HCEC 1CT (cell line): ENCODE results near the gene FAM120A.
"Not testable (repeated sequence)": the region's sequence is repeated elsewhere in the genome, so short reads cannot be mapped to it uniquely, and the experiment has no call there.

Experiments
- DNase-seq: peaks from one replicate; pipeline ENCODE4 v3.0.0-alpha.2; 2017

The FAM120A gene

DNA sequence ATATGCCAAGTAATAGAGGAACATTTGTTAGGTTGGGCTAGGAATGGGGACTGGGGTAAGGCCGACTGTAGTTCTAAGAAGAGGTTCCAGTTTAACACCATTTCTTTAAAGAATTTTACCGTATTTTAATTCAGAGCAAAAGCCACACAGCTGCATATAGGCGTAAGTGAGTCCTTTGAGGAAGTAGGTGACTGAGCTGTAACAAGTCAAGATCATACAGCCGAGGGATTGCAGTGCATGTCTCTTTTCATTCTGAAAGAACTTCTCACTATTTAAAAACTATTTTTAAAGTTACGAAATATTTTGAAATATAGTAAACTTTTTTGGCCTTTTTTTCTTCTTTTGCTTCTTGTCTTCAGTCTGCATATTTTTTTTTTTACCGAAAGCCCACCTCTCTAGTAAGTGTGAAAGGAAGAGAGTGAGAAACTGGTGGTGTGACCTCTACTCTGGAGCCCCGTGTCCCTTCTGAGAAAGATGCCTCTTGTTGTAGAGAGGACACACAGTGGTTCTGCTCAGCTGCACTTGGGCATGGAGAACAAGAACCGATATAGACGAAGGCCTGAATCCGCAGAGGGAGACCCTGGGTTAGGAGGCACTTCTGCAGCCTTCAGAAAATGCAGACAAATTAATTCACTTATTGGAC, 60.8 kb downstream of the FAM120A start:
- not testable (repeated sequence) for DNase-seq

DNA sequence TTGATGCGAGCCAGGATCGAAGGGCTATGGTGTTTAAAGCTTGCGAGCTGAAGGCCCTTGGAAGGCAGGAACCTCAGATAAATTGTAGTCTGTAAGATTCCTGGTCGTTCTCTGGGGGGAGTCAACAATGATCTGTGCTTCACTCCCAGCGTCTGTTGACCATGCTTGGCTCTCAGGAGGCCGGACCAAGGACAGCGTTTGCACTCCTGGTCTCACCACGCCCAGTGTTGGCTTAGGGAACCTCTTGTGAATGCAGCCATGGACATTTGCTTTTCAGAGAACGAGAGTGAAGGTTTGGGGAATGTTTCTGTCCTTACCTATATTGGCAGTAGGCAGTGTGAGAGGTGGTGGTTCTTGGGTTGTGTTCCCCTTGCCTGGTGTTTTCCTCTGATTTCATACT, 62.1 kb downstream of the FAM120A start:
- DNase-seq = no peak

DNA sequence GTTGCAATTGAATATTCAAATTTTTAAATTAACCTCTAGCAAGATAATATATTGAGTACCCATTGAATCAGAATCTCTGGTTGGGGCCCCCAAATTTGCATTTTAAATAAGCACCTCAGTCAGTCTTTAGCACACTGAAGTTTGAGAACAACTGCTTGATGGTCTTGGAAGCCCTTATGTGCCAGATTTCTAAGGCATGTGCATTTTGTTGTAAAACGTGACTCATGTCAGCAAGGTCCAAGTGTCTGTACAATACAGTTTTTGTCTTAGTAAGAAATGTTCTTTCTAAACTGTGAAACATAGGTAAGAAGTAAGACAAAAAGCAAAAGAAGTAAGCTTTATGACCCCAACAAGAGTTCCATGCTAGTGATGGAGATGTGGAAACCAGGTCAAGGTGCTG, 65.8 kb downstream of the FAM120A start:
- DNase-seq = no peak

DNA sequence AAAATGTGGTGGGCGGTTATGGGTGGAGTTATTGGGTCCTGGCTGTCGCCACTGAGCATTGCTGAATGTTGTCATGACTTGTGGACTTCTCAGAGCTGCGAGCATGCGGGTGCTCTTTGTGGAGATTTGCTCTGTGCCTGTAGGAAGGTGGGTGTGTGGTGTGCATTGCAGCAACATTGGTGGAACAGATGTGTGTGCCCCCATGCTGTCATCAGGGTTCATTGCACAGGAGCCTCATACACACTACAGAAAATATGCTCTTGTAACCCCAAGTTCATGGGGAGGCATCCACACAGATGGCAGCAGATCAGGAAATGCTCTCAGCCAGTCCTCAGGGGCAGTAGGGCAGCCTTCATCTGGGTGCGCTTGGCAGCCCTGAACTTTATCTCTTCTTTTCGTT, 69.0 kb downstream of the FAM120A start:
- peak; percentile 13 for DNase-seq

DNA sequence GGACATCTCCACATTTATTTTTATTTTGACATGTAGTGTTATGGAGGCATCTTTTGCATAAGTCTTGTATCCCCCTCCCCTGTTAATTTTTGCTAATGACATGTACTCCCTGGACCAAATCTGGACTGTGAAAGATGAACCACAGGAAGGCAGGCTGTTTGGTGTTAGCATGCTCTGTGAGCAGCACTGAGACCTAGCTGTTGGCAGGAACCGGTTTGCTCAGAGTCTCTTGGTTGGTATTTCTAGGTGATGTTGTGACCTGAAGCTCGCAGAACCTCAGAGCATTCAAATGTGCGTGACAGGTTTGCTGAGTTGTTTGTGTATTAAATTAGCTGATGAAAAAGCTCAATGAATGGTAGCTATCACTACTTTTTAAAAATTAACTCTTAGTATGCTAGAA, 71.3 kb downstream of the FAM120A start:
- DNase-seq = no peak

DNA sequence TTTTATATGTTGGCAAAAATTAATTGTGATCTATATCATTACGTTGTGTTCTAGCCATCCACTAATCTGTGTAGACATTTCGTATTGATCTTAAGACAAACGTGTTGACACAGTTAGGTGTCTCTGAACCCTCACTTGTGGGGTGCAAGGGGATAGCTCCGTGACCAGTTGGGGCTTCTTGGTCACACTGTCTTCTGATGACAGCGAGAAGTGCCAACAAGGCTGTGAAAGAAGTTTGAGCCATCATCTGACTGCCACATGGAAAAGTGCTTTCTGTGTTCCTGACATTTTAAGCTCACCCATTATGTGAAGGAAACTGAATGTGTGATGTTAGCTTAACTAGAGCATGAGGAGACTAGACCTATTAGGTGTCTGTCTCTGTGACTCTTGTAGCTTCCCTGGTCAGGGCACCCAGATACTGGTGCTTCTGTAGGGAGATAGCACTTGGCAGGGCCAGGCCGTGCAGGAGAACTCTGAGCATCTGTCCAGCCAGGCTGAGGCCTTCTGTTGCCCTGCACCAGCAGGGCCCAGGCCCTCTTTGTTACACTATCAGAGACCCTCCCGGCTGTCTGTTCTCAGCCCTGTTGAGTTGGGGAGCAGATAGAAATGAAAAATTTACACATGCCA, 72.1 kb downstream of the FAM120A start:
- DNase-seq = no peak

DNA sequence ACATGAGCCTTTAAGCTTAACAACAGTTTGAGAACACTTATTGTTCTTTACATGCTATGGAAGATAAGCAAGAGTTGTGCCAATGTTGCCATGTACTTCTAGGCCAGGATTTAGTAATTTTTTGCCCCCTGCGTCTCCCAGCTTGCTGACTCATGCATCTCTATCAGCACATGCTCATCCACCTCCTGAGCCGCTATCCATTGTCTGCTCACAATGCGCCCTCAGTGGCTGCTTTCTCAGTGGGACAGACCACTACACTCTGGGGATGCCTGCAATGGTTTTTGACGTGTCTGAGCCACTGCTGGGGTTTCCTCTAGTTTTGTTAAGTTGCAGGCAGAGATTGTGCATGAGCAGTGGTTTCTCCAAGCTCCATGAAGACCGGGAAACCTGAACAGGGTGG, 74.0 kb downstream of the FAM120A start:
- DNase-seq = no peak

DNA sequence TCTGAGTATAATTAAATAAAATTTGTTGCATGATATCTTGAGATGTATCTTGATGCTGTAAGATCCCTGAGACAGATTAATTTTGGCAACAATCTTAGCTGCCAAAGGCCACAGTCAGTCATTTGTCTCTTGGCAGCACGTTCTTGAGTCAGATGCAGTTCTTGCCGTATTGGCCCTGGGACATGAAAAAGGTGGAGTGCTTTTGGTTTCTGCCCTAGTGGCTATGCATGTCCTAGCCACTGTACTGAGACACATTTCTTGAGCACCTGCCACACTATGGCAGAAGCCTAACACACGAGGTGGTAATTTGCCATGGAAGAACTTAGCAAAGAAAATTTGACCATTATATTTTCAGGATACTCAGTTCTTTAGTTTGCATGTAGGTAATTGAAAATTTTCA, 79.9 kb downstream of the FAM120A start:
- DNase-seq = no peak

DNA sequence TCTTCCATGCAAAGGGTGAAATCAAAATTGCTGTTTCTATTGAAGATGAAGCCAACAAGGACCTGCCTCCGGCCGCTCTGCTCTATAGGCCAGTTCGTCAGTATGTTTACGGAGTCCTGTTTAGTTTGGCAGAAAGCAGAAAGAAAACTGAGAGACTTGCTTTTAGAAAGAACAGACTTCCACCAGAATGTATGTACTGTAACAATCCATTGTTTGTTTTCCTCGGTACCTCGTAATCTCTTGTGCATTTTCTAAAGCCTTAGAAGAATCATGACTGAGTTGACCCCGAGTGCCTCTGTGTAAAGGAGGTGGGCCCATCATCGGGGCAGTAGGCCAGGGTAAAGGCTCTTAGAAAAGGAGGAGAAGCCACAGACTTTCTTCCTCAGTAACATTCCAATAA, 80.7 kb downstream of the FAM120A start:
- no peak for DNase-seq

DNA sequence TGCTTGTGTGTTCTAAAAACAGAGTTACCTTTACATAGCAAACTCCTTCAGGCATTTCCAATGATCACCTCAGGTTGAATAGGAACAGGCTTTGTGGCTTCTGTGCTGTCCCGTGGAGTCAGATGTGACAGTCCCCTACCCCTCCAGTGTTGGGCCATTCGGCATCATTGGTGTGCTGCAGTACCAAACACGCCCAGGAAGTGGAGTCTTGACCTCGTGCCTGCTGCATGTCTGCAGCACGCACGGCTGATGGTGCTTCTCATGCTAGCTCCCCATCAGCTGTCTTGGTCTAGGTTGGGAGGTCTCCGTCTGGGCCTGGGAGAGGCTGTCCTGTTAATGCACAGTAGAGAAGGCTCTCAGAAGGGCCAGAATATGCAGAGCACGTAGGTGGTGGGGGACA, 82.4 kb downstream of the FAM120A start:
- DNase-seq = no peak

DNA sequence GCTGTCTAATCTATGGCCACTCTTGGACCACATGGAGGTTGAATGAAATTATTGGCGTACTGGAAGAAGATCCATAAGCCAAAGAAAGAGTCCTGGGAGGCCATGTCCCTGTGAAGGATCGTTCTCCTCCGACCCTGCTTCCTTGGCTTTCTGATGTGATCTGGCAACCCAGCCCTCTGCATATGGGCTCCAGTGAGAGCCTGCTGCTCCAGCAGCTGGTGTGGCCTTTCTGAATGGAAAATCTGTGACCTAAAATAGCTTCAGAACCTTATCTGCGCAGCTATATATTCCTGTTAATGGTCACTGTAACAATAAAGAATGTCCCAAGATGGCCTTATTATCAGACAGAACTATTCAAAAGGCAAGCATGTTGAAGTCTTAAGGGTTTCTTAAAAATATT, 84.7 kb downstream of the FAM120A start:
- no peak for DNase-seq

DNA sequence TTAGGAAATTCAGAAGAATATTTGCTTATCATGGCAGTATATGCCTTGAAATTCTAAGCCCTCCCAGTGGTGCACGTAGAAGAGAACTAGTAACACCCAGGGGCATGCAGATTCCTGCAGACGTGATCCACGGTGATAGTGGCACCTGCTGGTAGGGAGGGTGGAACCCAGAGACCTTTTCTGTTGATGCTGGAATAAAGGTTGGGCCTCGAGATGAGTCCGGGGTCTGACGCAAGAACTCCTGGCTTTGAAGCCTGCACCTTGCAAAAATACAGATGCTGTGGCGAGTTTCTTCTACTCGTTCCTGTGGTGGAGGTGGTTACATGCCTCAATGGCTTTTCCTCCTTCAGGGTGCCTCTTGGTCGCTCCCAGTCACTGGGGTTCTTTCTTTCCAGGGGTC, 85.4 kb downstream of the FAM120A start:
- no peak for DNase-seq

DNA sequence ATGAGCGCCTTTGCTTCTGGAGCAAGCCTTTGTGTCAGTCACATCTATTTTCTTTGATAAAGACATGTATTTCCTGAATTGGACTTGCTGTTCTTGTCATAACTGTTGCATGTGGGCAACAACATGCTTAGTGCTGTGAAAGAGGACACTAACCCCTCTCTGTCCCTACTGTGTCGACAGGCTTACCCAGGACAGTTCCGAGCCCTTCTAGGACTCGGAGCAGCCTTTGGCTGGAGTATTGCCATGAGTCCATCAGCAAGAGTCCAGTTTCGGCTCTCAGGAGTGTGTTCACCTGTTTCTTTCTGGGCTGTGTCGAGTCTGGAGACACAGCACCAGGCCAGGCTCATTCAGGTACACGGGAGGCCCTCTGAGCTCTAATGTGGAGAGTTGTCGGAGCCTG, 88.8 kb downstream of the FAM120A start:
- no peak for DNase-seq

DNA sequence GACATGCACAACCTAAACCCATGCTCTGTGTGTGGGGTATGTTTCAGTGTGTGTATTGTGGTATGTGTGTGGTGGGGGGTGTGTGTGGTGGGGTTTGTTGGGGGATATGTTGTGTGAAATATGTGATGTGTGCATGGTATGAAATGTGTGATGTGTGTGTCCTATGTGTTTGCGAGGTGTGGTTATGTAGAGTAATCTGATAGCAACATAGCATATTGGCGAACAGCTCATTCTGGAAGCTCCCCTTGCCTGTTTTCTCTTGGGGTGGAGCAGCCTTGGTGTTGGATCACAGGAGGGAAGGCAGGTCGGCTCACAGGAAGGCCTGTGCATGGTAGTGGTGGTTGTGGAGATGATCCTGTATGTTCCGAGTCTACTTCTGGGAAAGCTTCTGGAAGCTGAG, 89.5 kb downstream of the FAM120A start:
- DNase-seq = no peak

DNA sequence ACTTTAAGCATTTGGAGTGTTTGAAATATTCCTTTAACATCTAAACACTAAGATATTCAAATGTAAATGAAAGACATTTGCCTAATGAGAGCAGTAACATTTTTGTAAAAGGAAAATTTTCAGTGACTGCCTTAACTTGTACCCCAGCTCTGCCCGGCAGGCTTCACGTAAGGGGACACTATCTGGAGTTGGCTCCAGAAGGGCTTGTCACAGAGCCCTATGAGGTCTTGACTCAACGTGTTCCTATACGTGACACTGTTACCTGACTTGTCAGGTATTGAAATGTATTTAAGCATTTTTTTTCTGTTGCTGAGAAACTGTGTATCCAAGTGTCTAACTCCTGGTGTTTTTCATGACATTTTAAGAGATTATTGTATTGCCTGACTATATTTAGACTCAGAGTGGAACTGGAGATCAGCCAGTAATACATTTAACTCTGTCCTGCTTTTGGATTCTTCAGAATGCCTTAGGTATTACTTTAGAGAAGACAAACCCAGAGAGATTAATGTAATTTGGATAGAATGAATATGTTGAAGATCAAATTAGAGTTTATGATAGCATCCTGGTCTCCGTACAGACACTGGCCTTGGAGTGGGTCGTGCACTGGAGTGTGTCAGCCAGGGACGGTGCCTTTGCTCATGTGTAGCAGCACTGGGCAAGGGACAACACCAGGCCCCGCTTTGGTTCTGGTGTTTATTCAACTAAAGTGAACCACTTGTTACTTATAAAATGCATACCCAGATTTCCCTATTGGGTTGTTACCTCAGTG, 90.3 kb downstream of the FAM120A start:
- no peak for DNase-seq

DNA sequence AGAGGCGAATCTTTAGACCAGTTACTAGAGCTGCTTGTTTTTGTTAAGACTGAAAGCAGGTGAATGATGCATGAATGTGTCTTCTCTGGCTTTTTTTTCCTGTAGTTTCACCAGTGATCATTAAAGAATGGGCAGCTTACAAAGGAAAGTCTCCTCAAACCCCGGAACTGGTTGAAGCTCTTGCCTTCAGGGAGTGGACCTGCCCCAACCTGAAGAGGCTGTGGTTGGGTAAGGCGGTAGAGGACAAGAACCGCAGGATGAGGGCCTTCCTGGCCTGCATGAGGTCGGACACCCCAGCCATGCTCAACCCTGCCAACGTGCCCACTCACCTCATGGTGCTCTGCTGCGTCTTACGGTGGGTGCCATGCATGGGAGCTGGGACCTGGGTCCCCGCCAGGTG, 91.6 kb downstream of the FAM120A start:
- DNase-seq = no peak

DNA sequence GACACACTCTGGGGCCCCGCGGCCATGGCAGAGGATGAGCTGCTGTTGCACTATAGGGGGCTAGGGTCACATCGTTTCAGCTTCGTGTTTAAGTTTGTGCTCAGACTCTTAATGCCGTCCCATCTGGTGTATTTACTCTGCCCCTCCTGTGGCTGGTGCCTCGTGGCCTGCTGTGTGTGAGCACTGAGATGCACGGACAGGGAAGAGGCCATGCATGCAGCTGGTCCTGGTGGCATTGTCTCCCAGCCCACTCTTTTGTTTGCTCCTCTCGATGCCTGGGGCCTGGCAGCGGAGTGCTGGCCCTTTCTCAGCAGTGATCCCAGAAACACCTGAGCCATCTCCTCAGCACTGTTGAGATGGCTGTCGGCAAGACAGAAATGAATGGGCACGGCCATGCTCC, 94.9 kb downstream of the FAM120A start:
- no peak for DNase-seq

DNA sequence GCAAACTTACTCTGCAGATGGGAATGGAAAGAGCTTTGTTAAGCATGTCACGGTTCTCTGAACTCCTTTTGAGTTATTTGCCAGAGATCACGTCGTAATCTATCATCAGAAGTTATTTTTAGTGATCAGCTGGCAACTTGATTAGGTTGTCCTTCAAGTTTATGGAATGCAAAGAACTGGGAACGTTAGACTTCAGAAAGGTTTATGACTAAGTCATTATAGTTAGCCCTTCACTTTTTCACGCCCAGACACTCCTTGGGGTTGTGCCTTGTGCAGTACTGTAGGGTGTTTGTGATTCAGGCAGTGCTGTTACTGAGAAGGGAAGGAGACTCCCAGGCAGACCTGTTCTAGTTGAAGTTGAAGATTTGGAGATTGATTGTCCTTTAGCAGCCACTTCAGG, 98.1 kb downstream of the FAM120A start:
- no peak for DNase-seq

DNA sequence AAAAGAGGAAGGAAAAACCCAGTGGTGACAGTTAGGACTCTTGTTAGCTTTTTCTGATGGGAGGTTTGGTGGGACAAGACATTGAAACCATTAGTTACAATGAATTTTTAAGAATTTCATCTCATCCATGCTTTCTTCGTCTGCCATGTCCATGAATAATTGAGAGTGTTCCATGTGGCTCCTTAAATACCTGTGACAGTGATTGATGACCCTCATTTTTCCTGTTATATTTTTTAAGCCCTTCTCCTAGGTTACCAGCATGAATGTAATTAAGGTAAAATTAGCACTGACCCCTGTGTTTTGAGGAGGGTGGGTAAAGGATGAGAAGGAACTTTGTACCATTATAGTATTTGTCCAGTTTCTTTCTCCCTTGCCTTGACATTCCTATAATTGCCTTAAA, 101.4 kb downstream of the FAM120A start:
- DNase-seq = no peak

DNA sequence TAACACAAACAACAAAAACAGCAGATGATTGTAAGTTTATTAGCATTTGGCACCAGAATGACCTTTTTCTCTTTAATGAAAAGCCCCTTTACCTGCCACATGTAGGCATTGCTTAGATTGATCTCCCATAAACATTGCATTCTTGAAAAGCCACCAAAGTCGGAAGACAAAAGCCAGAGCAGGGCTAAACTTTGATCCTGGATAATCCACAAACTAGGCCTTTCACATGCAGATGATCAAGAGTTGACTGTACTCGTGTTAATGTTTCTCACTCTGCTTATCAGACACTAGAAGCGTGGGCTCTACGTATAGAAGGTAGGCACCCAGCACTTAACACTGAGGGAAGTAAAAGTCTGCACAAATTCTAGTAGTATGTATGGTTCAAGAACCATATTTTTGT, 103.9 kb downstream of the FAM120A start:
- DNase-seq = no peak

DNA sequence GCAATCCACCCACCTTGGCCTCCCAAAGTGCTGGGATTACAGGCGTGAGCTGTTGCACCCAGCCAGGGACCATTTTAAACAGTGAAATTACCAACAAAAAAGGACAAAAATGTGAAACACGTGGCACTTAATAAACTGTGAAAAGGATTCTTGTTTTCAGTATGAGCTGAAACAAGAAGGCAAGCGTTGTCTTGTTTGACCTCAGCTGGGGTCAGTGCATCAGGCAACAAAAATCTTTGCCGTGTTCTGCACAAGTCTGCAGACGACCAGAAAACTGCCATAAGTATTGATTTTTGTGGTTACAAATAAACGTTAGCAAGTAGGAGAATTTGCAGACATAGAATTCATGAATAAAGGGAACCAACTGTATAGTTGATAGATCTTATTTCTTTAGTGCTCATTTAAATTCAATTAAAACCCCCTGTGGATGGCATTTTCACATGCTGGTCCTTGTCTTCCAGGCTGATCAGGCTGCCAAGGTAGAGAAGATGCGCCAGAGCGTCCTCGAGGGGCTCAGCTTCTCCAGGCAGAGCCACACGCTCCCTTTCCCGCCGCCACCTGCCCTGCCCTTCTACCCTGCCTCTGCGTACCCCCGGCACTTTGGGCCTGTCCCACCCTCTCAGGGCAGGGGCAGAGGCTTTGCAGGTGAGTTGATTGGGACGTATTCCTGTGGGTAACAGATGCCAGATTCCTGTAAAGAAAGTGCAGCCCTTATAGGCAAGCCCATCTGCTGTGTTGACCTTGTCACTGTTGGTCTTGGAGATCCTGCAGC, 106.1 kb downstream of the FAM120A start:
- DNase-seq = no peak

DNA sequence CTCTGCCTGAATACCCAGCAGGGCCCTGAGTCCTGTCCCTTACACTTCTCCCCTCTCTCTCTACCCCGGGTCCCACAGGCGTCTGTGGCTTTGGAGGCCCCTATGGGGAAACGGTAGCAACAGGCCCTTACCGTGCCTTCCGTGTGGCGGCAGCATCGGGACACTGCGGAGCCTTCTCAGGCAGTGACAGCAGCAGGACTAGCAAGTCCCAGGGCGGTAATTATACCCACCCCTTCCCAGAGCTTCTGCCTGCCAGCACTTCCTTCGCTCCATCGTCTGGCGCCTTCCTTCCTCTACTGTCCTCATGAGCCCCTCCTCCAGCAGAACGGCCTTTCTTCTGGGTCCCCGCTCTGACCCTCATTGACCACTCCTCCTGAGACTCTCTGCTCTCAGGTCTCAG, 107.0 kb downstream of the FAM120A start:
- DNase-seq = no peak

DNA sequence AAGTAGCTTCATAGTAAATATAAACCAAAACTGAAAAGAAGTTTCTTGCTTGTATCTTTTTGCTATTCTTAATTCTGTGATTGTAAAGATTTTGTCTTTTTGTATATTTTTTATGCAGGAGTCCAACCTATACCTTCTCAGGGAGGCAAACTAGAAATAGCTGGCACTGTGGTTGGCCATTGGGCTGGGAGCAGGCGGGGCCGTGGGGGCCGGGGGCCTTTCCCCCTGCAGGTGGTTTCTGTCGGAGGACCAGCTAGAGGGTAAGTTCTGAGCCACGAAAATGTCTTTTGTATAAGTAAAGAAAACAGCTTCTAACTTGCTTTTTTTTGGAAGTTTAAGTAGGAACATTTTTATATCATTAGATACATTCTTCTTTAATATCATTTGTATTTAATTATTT, 109.5 kb downstream of the FAM120A start:
- DNase-seq = no peak

DNA sequence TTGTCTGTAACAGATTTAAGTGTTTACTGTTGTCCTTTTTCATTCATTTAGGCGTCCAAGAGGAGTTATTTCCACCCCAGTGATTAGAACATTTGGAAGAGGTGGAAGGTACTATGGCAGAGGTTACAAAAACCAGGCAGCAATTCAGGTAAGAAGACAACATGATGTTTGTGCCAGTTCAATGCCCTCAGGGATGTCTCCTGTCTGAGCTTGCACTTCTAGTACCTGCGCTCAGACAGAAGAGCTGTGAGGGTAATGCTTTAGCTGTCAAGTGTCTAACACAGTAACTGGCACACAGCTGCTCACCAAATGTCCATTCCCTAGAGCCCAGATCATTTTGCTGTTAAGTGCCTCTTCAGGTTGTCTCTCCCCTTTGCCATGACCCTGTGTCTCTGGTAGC, 110.7 kb downstream of the FAM120A start:
- no peak for DNase-seq
